Testis (tissue), 2 donors: ENCODE results near the gene ZNF99.
"Not testable (repeated sequence)": the region's sequence is repeated elsewhere in the genome, so short reads cannot be mapped to it uniquely, and the experiment has no call there.

Source experiments
- CTCF ChIP-seq, 3 experiments: fragments of 450-650 bp in 2 of 3; fragments of 200-600 bp in 1 of 3; sonication (generic) in 1 of 3; IDR thresholded peaks; one replicate each; pipeline ENCODE4 v1.5.1; 2016 to 2019; ENCODE audit warnings: antibody characterized with exemption in 3 of 3, mild to moderate bottlenecking in 2 of 3, moderate library complexity in 1 of 3
- POLR2A ChIP-seq: fragments of 450-650 bp; IDR thresholded peaks from one replicate; pipeline ENCODE4 v1.6.1; 2017; ENCODE audit warnings: antibody characterized with exemption, mild to moderate bottlenecking, moderate library complexity

DNA sequence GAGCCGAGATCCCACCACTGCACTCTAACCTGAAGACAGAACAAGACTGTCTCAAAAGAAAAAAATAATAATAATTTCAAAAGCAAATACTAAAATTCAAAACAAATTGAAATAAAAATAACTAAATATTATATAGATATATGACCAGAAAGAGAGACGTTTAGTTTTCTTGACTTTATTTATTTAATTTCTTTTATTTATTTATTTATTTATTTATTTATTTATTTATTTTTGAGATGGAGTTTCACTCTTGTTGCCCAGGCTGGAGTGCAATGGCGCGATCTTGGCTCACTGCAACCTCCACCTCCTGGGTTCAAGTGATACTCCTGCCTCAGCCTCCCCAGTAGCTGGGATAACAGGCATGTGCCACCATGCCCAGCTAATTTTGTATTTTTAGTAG, 8.9 kb upstream of the ZNF99 start:
- TF ChIP-seq CTCF (IDR thresholded peaks at IDR 0.05); POLR2A: not testable (repeated sequence)
